ENCODE data around the gene ASXL2.

DNA sequence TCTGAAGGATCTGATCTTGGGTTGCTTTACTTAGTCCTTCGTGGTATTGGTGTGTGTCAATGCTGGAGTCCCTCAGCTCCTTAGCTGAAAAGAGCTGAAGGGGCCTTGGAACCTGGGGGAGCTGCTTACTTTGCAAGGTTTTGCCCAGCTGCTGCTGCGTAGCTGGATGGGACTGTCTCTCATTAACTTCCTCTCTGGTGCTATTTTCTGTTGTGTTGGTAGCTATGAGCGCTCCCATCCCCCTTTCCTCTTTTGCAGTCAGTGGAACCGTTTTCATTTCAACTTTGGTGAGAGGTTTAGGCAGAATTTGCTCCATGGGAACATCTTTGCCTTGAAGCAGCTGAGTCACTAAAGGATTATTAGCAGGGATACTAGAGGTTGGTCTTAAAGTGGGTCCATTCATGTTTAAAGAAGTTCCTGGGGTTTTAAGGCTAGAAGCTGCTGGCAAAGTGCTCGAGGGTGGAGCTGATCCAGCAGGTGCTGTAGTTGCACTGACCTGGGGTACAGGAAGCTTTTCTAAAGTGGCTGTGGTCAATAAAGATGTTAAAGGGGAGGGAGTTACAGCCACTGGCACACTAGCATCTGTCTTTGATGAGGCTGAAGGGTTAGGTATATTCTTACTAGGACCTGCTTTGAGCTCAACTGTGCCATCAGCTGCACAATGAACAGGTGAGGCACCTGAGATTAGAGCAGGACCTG lies 135.0 kb downstream of the ASXL2 start:
- no peak for TF ChIP-seq POLR2A (IDR thresholded peaks at IDR 0.05)
- TF ChIP-seq, protein P1, sequence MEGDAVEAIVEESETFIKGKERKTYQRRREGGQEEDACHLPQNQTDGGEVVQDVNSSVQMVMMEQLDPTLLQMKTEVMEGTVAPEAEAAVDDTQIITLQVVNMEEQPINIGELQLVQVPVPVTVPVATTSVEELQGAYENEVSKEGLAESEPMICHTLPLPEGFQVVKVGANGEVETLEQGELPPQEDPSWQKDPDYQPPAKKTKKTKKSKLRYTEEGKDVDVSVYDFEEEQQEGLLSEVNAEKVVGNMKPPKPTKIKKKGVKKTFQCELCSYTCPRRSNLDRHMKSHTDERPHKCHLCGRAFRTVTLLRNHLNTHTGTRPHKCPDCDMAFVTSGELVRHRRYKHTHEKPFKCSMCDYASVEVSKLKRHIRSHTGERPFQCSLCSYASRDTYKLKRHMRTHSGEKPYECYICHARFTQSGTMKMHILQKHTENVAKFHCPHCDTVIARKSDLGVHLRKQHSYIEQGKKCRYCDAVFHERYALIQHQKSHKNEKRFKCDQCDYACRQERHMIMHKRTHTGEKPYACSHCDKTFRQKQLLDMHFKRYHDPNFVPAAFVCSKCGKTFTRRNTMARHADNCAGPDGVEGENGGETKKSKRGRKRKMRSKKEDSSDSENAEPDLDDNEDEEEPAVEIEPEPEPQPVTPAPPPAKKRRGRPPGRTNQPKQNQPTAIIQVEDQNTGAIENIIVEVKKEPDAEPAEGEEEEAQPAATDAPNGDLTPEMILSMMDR (IDR thresholded peaks at IDR 0.05): no peak

Measured in upper lobe of left lung (tissue), 4 donors.